Nephron progenitor cell (in vitro differentiated cells): ENCODE results near the gene ICA1.
A peak's percentile ranks its signal among the peaks of the same experiment; 100 is the strongest.
"Not testable (repeated sequence)": the region's sequence is repeated elsewhere in the genome, so short reads cannot be mapped to it uniquely, and the experiment has no call there.

Experiments used
- DNase-seq: peaks from one replicate; pipeline ENCODE4 v3.0.0; 2021
- H3K27ac Mint-ChIP-seq: 2 replicates; pipeline ENCODE4 v1.8.0; 2021; ENCODE audit warnings: mild to moderate bottlenecking, moderate library complexity, mixed read lengths
- H3K27me3 Mint-ChIP-seq: 2 replicates; pipeline ENCODE4 v1.8.0; 2021; ENCODE audit warnings: mild to moderate bottlenecking, low read depth, mixed read lengths; ENCODE audit not compliant: poor library complexity
- H3K36me3 Mint-ChIP-seq: 2 replicates; pipeline ENCODE4 v1.8.0; 2021; ENCODE audit warnings: low read depth, mixed read lengths
- H3K4me1 Mint-ChIP-seq: 2 replicates; pipeline ENCODE4 v1.8.0; 2021; ENCODE audit warnings: mixed read lengths
- H3K4me3 Mint-ChIP-seq: 2 replicates; pipeline ENCODE4 v1.8.0; 2021; ENCODE audit warnings: mild to moderate bottlenecking, moderate library complexity, mixed read lengths
- H3K9me3 Mint-ChIP-seq: 2 replicates; pipeline ENCODE4 v1.8.0; 2021; ENCODE audit warnings: mild to moderate bottlenecking, moderate library complexity, mixed read lengths
- CTCF ChIP-seq: fragments of 200-600 bp; sonication (generic); IDR thresholded peaks from 2 replicates; pipeline ENCODE4 v1.5.0; 2021; ENCODE audit warnings: antibody characterized with exemption

The ICA1 gene

GRCh38 chr7:8065356-8065813 lies 196.6 kb downstream of the ICA1 start:
- no peaks in the 10 kb centered on the region for H3K27me3 Mint-ChIP-seq
- H3K4me1 Mint-ChIP-seq: peaks cover 4% of the 10 kb centered on the region
- peaks cover 5% of the 10 kb centered on the region for H3K9me3 Mint-ChIP-seq
- peak overlapping the region; percentile 14 for H3K27ac Mint-ChIP-seq
- peaks cover 65% of the 10 kb centered on the region for H3K36me3 Mint-ChIP-seq
- no peak for TF ChIP-seq CTCF
- no peak overlapping the region for H3K4me3 Mint-ChIP-seq
- DNase-seq: no peak

- Mint-ChIP-seq H3K27ac (peak overlapping the region; percentile 14), H3K9me3 (peaks cover 5% of the 10 kb centered on the region), H3K4me3 (no peak overlapping the region), H3K4me1 (peaks cover 4% of the 10 kb centered on the region), H3K27me3 (no peaks in the 10 kb centered on the region), H3K36me3 (peaks cover 70% of the 10 kb centered on the region)
- TF ChIP-seq CTCF: no peak
- no peak for DNase-seq
Observed at GRCh38 chr7:8064828-8065227, 197.1 kb downstream of the ICA1 start.

GRCh38 chr7:8063706-8064297 lies 198.2 kb downstream of the ICA1 start:
- H3K27ac Mint-ChIP-seq: peak overlapping the region; percentile 66
- TF ChIP-seq CTCF: no peak
- H3K9me3 Mint-ChIP-seq: peaks cover 5% of the 10 kb centered on the region

GRCh38 chr7:8063300-8063699 lies 198.7 kb downstream of the ICA1 start:
- not testable (repeated sequence) for DNase-seq, H3K4me1 Mint-ChIP-seq, H3K9me3 Mint-ChIP-seq, H3K27me3 Mint-ChIP-seq, H3K4me3 Mint-ChIP-seq
- Mint-ChIP-seq H3K27ac (peak overlapping the region; percentile 66), H3K36me3 (peaks cover 76% of the 10 kb centered on the region)

More at GRCh38 chr7:8063706-8064297, 198.2 kb downstream of the ICA1 start:
- no peak overlapping the region for H3K4me3 Mint-ChIP-seq
- no peak for DNase-seq
- H3K27me3 Mint-ChIP-seq: no peaks in the 10 kb centered on the region
- H3K4me1 Mint-ChIP-seq: peaks cover 4% of the 10 kb centered on the region
- H3K36me3 Mint-ChIP-seq: peaks cover 74% of the 10 kb centered on the region
